Stimulated activated CD8-positive, alpha-beta memory T cell treated with anti-CD3 and anti-CD28 coated beads, Interleukin-12 subunit alpha, Interleukin-12 subunit beta, amount 100 ng/mL, for 24 hours (primary cell): ENCODE measurements around the gene MAP3K2.

ENCODE experiments used
- DNase-seq: peaks from one replicate; pipeline ENCODE4 v3.0.0-alpha.2; 2020; ENCODE audit errors: extremely low read depth

MAP3K2 gene, protein sequence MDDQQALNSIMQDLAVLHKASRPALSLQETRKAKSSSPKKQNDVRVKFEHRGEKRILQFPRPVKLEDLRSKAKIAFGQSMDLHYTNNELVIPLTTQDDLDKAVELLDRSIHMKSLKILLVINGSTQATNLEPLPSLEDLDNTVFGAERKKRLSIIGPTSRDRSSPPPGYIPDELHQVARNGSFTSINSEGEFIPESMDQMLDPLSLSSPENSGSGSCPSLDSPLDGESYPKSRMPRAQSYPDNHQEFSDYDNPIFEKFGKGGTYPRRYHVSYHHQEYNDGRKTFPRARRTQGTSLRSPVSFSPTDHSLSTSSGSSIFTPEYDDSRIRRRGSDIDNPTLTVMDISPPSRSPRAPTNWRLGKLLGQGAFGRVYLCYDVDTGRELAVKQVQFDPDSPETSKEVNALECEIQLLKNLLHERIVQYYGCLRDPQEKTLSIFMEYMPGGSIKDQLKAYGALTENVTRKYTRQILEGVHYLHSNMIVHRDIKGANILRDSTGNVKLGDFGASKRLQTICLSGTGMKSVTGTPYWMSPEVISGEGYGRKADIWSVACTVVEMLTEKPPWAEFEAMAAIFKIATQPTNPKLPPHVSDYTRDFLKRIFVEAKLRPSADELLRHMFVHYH

DNA sequence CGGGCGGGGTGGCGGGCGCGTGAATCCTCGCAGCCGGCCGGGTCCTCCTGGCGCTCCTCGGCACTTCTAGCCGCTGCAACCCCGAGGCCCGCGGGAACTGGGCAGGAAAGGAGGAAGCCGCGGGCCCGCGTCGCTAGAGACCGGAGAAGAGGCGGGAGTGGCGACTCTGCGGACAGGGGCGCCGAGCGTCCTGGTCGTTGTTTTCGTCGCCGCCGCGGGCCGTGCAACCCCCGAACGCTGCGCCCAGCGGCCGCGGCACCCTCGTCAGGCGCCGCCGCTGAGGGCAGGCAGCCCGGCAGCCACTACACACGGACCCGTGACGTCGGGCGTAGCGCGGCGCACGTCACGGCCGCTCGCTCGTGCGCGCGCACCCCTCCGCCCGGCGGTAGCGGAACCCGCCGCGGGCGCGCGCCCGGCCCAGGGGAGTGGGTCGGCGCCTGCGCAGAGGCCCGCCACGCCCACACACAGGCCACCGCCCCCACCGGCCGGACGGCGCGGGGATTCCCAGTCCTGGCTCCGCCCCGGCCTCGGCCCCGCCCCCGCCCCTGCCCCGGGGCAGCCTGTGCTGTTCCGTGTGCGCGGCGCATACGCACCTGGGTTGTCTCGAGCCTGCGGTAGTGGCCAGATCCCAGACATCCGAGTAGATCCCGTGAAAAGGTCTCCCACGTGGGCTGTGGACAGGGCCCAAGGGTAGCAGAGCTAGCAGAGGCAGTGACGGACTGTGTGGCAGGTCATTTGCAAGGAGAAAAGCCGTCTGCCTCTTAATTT lies at the start of gene MAP3K2:
Gene MAP3K2 (minus strand): TSS at position 321 of the 768 bp plus-strand sequence. CDS start 44,846 bp downstream, outside the sequence.
- DNase-seq: peak; percentile 91

DNA sequence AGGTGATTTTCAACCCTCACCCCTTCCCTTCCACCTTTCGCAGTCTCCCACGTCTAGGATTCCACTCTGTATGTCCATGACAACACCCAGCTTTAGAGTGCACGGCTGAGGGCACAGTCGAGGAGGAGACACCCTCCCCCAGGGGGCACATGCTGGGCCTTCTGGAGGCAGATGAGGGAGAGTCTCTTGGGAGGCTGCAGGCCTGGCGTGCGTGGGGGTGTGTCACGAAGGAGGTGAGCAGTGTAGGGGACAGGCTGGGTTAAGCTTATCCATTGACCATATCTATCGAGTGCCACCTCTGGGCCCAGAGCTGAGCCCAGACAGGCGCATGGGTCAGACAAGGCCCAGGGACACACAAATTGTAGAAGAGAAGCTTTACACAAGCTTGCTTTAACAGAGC lies 49.3 kb upstream of the MAP3K2 start:
- DNase-seq: no peak

DNA sequence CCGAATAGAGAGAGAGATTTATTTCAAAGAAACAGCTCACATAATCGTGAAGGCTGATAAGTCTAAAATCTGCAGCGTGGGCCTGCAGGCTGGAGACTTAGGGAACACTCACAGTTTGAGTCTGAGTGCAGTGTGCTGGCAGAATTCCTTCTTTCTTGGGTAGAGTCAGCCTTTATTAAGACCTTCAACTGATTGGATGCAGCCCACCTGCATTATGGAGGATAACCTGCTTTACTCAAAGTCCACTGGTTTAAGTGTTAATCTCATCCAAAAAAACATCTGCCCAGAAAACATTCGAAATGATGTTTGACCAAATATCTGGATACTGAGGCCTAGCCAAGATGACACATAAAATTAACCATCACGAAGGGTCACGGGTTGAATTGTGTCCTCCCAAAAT lies 46.7 kb upstream of the MAP3K2 start:
- DNase-seq: no peak

DNA sequence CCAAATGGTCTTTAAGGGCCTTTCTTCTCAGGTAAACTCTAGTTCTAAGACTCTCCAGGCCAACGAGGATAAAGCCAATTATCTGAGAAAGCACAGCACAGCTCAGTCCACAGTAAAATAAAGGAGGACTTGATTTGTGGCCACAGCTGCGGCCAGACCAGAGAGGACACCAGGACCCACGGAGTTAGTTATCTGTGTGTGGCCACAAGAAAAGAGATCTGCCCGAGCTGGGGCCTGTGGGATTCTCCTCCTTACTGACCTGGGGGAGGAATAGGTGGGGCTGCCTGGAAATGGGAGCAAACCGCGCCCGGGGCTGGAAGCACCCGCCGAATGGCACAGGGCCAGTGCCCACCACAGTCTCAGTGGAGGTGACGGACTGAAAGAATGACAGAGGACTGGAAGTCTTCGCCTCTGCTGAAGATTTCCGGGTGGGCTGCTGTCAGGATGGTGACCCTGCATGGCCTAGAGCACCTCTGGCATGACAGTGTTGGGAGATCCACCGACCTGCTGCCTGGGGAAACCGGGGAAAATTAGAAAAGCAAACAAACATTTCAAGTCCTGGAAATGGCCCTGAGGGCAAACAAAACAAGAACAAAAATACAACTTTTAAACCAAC lies 43.7 kb upstream of the MAP3K2 start:
- DNase-seq: no peak

DNA sequence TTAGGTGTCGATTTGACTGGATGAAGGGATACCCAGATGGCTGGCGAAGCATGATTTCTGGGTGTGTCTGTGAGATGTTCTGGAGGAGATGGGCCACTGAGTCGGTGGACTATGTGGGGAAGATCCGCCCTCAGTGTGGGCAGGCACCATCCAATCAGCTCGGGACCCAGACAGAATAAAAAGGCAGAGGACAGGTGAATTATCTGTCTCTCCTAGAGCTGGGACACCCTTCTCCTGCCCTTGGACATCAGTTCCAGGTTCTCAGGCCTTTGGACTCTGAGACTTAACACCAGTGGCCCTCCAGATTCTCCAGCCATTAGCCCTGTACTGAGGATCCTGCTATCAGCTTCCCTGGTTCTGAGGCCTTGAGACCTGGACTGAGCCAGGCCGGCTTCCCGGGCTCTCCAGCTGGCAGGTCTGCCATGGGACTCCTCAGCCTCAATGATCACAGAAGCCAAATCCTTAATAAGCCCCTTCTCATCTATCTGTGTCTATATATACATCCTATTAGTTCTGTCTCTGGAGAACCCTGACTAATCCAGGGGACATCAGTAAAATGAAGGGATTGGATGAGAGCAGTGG lies 42.2 kb upstream of the MAP3K2 start:
- no peak for DNase-seq

DNA sequence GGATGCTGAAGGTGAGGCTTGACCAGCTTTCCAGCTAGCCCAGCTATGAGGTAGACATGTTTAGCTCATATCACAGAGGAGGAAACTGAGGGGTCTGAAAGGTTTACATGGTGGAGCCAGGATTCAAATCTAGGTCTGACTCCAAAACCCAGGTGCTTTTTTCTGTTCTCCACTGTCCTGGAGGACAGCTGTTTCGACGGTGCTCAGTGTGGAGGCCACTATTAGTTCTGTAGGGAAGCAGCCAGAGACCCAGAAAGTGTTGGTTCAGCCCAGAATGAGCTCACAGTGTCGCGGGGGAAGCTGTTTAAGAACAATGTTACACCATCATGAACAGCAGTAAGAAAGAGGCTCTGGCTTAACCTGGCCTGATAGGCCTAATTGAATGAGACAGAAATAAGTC lies 41.5 kb upstream of the MAP3K2 start:
- no peak for DNase-seq

DNA sequence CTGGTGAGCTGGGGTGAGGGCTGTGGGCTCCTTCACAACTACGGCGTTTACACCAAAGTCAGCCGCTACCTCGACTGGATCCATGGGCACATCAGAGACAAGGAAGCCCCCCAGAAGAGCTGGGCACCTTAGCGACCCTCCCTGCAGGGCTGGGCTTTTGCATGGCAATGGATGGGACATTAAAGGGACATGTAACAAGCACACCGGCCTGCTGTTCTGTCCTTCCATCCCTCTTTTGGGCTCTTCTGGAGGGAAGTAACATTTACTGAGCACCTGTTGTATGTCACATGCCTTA lies 41.0 kb upstream of the MAP3K2 start:
- no peak for DNase-seq

DNA sequence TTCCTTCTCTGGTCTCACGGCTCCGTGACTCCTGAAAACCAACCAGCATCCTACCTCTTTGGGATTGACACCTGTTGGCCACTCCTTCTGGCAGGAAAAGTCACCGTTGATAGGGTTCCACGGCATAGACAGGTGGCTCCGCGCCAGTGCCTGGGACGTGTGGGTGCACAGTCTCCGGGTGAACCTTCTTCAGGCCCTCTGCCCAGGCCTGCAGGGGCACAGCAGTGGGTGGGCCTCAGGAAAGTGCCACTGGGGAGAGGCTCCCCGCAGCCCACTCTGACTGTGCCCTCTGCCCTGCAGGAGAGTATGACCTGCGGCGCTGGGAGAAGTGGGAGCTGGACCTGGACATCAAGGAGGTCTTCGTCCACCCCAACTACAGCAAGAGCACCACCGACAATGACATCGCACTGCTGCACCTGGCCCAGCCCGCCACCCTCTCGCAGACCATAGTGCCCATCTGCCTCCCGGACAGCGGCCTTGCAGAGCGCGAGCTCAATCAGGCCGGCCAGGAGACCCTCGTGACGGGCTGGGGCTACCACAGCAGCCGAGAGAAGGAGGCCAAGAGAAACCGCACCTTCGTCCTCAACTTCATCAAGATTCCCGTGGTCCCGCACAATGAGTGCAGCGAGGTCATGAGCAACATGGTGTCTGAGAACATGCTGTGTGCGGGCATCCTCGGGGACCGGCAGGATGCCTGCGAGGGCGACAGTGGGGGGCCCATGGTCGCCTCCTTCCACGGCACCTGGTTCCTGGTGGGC lies 40.5 kb upstream of the MAP3K2 start:
- DNase-seq: no peak

DNA sequence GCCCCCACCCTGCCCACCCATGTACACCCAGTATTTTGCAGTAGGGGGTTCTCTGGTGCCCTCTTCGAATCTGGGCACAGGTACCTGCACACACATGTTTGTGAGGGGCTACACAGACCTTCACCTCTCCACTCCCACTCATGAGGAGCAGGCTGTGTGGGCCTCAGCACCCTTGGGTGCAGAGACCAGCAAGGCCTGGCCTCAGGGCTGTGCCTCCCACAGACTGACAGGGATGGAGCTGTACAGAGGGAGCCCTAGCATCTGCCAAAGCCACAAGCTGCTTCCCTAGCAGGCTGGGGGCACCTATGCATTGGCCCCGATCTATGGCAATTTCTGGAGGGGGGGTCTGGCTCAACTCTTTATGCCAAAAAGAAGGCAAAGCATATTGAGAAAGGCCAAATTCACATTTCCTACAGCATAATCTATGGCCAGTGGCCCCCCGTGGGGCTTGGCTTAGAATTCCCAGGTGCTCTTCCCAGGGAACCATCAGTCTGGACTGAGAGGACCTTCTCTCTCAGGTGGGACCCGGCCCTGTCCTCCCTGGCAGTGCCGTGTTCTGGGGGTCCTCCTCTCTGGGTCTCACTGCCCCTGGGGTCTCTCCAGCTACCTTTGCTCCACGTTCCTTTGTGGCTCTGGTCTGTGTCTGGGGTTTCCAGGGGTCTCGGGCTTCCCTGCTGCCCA lies 39.7 kb upstream of the MAP3K2 start:
- no peak for DNase-seq

DNA sequence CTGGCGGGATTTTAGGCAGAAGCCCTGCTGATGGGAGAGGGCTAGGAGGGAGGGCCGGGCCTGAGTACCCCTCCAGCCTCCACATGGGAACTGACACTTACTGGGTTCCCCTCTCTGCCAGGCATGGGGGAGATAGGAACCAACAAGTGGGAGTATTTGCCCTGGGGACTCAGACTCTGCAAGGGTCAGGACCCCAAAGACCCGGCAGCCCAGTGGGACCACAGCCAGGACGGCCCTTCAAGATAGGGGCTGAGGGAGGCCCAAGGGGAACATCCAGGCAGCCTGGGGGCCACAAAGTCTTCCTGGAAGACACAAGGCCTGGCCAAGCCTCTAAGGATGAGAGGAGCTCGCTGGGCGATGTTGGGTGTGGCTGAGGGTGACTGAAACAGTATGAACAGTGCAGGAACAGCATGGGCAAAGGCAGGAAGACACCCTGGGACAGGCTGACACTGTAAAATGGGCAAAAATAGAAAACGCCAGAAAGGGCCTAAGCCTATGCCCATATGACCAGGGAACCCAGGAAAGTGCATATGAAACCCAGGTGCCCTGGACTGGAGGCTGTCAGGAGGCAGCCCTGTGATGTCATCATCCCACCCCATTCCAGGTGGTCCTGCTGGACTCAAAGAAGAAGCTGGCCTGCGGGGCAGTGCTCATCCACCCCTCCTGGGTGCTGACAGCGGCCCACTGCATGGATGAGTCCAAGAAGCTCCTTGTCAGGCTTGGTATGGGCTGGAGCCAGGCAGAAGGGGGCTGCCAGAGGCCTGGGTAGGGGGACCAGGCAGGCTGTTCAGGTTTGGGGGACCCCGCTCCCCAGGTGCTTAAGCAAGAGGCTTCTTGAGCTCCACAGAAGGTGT lies 39.0 kb upstream of the MAP3K2 start:
- DNase-seq: no peak

DNA sequence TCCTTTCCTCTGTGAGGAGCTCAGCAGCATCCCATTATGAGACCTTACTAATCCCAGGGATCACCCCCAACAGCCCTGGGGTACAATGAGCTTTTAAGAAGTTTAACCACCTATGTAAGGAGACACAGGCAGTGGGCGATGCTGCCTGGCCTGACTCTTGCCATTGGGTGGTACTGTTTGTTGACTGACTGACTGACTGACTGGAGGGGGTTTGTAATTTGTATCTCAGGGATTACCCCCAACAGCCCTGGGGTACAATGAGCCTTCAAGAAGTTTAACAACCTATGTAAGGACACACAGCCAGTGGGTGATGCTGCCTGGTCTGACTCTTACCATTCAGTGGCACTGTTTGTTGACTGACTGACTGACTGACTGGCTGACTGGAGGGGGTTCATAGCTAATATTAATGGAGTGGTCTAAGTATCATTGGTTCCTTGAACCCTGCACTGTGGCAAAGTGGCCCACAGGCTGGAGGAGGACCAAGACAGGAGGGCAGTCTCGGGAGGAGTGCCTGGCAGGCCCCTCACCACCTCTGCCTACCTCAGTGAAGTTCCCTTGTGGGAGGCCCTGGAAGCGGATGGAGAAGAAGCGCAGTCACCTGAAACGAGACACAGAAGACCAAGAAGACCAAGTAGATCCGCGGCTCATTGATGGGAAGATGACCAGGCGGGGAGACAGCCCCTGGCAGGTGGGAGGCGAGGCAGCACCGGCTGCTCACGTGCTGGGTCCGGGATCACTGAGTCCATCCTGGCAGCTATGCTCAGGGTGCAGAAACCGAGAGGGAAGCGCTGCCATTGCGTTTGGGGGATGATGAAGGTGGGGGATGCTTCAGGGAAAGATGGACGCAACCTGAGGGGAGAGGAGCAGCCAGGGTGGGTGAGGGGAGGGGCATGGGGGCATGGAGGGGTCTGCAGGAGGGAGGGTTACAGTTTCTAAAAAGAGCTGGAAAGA lies 38.0 kb upstream of the MAP3K2 start:
- DNase-seq: no peak

DNA sequence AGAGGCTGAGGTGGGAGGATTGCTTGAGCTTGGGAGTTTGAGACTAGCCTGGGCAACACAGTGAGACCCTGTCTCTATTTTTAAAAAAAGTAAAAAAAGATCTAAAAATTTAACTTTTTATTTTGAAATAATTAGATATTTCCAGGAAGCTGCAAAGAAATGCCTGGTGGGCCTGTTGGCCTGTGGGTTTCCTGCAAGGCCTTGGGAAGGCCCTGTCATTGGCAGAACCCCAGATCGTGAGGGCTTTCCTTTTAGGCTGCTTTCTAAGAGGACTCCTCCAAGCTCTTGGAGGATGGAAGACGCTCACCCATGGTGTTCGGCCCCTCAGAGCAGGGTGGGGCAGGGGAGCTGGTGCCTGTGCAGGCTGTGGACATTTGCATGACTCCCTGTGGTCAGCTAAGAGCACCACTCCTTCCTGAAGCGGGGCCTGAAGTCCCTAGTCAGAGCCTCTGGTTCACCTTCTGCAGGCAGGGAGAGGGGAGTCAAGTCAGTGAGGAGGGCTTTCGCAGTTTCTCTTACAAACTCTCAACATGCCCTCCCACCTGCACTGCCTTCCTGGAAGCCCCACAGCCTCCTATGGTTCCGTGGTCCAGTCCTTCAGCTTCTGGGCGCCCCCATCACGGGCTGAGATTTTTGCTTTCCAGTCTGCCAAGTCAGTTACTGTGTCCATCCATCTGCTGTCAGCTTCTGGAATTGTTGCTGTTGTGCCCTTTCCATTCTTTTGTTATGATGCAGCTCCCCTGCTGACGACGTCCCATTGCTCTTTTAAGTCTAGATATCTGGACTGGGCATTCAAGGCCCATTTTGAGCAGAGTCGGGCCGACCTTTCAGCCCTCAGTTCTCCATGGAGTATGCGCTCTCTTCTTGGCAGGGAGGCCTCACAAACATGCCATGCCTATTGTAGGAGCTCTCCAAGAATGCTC lies 37.1 kb upstream of the MAP3K2 start:
- no peak for DNase-seq

DNA sequence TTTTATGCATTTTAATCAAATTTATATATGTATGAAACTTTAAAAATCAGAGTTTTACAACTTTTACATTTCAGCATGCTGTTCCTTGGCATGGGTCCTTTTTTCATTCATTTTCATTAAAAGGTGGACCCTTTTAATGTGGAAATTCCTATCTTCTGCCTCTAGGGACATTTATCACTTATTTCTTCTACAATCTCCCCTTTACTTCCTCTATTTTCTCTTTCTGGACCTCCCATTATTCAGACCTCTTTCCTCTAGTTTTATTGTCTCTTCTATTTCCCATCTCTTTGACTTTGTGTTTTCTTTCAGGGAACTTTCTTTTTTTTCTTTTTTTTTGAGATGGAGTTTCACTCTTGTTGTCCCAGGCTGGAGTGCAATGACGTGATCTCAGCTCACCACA lies 36.1 kb upstream of the MAP3K2 start:
- DNase-seq: no peak

DNA sequence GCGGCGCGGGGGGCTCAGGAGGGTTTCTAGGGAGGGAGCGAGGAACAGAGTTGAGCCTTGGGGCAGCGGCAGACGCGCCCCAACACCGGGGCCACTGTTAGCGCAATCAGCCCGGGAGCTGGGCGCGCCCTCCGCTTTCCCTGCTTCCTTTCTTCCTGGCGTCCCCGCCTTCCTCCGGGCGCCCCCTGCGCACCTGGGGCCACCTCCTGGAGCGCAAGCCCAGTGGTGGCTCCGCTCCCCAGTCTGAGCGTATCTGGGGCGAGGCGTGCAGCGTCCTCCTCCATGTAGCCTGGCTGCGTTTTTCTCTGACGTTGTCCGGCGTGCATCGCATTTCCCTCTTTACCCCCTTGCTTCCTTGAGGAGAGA lies 35.7 kb upstream of the MAP3K2 start:
- DNase-seq: no peak

DNA sequence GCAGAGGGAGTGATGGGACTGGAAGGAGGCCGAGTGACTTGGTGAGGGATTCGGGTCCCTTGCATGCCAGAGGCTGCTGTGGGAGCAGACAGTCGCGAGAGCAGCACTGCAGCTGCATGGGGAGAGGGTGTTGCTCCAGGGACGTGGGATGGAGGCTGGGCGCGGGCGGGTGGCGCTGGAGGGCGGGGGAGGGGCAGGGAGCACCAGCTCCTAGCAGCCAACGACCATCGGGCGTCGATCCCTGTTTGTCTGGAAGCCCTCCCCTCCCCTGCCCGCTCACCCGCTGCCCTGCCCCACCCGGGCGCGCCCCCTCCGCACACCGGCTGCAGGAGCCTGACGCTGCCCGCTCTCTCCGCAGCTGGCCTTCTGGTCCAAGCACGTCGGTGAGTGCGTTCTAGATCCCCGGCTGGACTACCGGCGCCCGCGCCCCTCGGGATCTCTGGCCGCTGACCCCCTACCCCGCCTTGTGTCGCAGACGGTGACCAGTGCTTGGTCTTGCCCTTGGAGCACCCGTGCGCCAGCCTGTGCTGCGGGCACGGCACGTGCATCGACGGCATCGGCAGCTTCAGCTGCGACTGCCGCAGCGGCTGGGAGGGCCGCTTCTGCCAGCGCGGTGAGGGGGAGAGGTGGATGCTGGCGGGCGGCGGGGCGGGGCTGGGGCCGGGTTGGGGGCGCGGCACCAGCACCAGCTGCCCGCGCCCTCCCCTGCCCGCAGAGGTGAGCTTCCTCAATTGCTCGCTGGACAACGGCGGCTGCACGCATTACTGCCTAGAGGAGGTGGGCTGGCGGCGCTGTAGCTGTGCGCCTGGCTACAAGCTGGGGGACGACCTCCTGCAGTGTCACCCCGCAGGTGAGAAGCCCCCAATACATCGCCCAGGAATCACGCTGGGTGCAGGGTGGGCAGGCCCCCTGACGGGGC lies 35.0 kb upstream of the MAP3K2 start:
- no peak for DNase-seq

DNA sequence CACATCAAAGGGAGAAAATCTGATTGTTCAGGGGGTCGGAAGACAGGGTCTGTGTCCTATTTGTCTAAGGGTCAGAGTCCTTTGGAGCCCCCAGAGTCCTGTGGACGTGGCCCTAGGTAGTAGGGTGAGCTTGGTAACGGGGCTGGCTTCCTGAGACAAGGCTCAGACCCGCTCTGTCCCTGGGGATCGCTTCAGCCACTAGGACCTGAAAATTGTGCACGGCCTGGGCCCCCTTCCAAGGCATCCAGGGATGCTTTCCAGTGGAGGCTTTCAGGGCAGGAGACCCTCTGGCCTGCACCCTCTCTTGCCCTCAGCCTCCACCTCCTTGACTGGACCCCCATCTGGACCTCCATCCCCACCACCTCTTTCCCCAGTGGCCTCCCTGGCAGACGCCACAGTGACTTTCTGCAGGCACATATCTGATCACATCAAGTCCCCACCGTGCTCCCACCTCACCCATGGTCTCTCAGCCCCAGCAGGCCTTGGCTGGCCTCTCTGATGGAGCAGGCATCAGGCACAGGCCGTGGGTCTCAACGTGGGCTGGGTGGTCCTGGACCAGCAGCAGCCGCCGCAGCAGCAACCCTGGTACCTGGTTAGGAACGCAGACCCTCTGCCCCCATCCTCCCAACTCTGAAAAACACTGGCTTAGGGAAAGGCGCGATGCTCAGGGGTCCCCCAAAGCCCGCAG lies 34.2 kb upstream of the MAP3K2 start:
- DNase-seq: no peak
